ENCODE measurements around the gene SLC22A25. TPM values are rescaled to one million over a fixed set of nuclear protein-coding genes. Genes with fewer than 3 reads are reported as not detected.

Gene SLC22A25
- total and polyA plus RNA-seq, 2 of the 13 experiments (the other 11 are each of a cell fraction or from before 2014, with no cell fraction given): 0.18 to 0.42 TPM

DNA sequence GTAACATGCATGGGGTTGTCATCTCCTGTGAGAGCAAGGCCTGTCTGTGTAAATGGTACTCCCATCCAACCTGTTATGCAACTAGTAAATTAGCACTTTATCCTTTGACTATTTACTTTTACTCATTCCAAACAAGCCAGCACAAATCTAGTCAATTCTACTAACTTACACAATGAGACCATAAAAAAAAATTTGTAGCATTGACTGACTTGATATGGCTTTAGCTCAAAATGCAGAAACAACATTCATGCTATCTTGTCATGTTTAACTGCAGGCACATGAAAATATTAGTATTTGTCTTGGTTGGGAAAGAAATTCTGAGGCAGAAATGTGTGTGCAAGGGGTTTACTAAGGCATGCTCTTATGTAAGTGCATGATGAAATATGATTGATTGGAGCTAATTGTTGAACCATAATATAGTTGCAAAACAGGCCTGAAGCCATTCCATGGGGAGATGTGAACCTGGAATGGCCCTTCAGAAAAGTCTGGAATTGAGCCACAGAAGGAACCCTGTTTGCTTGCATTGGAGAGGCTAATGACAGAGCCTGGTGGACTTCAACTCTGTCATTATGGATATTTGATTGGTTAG is 2.5 kb downstream of the SLC22A25 start (continued):
- TF ChIP-seq ZBTB7A (CRISPR knock-in tag; IDR thresholded peaks at IDR 0.05) (peak; percentile 47; the same call in 1 of the 2 replicates), SP140L (CRISPR knock-in tag; IDR thresholded peaks at IDR 0.05; ENCODE audit: borderline replicate concordance) (peak; percentile 74; the same call in 1 of the 2 replicates), CEBPG (CRISPR knock-in tag; IDR thresholded peaks at IDR 0.05) (peak; percentile 77), POGZ (CRISPR knock-in tag; IDR thresholded peaks at IDR 0.05) (peak; percentile 60; the same call in 1 of the 2 replicates), JUND (CRISPR knock-in tag; IDR thresholded peaks at IDR 0.05) (0 out of 2 replicates have a peak, but pooled peaks have one; percentile 39), RARA (CRISPR knock-in tag; IDR thresholded peaks at IDR 0.05) (peak; percentile 64), RXRB (CRISPR knock-in tag; IDR thresholded peaks at IDR 0.05; ENCODE audit: borderline replicate concordance) (peak; percentile 78), NFATC3 (CRISPR knock-in tag; IDR thresholded peaks at IDR 0.05) (no peak), ISL2 (CRISPR knock-in tag; IDR thresholded peaks at IDR 0.05) (peak; percentile 74), ZNF83 (CRISPR knock-in tag; IDR thresholded peaks at IDR 0.05; ENCODE audit: borderline replicate concordance) (no peak), PCBP2 (optimal IDR thresholded peaks at IDR 0.05; ENCODE audit: low read depth, low read length, poor library complexity, severe bottlenecking) (no peak), ZNF12 (CRISPR knock-in tag; IDR thresholded peaks at IDR 0.05) (0 out of 2 replicates have a peak, but pooled peaks have one; percentile 32), RCOR2 (CRISPR knock-in tag; IDR thresholded peaks at IDR 0.05) (peak; percentile 82; the same call in 1 of the 2 replicates), ZNF747 (CRISPR knock-in tag; IDR thresholded peaks at IDR 0.05; ENCODE audit: borderline replicate concordance) (peak; percentile 50; the same call in 1 of the 2 replicates), EHMT2 (IDR thresholded peaks at IDR 0.05; ENCODE audit: borderline replicate concordance, low read depth, low read length) (peak; percentile 87; the same call in 1 of the 2 replicates), ZFY (CRISPR knock-in tag; IDR thresholded peaks at IDR 0.05) (peak; percentile 41), JUNB (CRISPR knock-in tag; IDR thresholded peaks at IDR 0.05; ENCODE audit: borderline replicate concordance) (peak; percentile 81), KLF15 (CRISPR knock-in tag; IDR thresholded peaks at IDR 0.05; ENCODE audit: borderline replicate concordance) (no peak), ZNF552 (CRISPR knock-in tag; IDR thresholded peaks at IDR 0.05; ENCODE audit: borderline replicate concordance) (0 out of 2 replicates have a peak, but pooled peaks have one; percentile 48), ZNF703 (CRISPR knock-in tag; IDR thresholded peaks at IDR 0.05; ENCODE audit: borderline replicate concordance) (peak; percentile 50; the same call in 1 of the 2 replicates), ZNF263 (CRISPR knock-in tag; IDR thresholded peaks at IDR 0.05) (no peak), ZNF136 (CRISPR knock-in tag; IDR thresholded peaks at IDR 0.05; ENCODE audit: low read depth) (no peak), JARID2 (CRISPR knock-in tag; IDR thresholded peaks at IDR 0.05; ENCODE audit: insufficient replicate concordance) (no peak)
- TF ChIP-seq, protein P1, sequence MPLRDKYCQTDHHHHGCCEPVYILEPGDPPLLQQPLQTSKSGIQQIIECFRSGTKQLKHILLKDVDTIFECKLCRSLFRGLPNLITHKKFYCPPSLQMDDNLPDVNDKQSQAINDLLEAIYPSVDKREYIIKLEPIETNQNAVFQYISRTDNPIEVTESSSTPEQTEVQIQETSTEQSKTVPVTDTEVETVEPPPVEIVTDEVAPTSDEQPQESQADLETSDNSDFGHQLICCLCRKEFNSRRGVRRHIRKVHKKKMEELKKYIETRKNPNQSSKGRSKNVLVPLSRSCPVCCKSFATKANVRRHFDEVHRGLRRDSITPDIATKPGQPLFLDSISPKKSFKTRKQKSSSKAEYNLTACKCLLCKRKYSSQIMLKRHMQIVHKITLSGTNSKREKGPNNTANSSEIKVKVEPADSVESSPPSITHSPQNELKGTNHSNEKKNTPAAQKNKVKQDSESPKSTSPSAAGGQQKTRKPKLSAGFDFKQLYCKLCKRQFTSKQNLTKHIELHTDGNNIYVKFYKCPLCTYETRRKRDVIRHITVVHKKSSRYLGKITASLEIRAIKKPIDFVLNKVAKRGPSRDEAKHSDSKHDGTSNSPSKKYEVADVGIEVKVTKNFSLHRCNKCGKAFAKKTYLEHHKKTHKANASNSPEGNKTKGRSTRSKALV (CRISPR knock-in tag; IDR thresholded peaks at IDR 0.05): no peak
- TF ChIP-seq, protein P2, sequence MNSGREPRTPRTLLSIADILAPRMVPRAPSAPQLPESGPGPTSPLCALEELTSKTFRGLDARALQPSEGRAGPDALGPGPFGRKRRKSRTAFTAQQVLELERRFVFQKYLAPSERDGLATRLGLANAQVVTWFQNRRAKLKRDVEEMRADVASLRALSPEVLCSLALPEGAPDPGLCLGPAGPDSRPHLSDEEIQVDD (CRISPR knock-in tag; IDR thresholded peaks at IDR 0.05; ENCODE audit: borderline replicate concordance): no peak
- TF ChIP-seq, protein P3, sequence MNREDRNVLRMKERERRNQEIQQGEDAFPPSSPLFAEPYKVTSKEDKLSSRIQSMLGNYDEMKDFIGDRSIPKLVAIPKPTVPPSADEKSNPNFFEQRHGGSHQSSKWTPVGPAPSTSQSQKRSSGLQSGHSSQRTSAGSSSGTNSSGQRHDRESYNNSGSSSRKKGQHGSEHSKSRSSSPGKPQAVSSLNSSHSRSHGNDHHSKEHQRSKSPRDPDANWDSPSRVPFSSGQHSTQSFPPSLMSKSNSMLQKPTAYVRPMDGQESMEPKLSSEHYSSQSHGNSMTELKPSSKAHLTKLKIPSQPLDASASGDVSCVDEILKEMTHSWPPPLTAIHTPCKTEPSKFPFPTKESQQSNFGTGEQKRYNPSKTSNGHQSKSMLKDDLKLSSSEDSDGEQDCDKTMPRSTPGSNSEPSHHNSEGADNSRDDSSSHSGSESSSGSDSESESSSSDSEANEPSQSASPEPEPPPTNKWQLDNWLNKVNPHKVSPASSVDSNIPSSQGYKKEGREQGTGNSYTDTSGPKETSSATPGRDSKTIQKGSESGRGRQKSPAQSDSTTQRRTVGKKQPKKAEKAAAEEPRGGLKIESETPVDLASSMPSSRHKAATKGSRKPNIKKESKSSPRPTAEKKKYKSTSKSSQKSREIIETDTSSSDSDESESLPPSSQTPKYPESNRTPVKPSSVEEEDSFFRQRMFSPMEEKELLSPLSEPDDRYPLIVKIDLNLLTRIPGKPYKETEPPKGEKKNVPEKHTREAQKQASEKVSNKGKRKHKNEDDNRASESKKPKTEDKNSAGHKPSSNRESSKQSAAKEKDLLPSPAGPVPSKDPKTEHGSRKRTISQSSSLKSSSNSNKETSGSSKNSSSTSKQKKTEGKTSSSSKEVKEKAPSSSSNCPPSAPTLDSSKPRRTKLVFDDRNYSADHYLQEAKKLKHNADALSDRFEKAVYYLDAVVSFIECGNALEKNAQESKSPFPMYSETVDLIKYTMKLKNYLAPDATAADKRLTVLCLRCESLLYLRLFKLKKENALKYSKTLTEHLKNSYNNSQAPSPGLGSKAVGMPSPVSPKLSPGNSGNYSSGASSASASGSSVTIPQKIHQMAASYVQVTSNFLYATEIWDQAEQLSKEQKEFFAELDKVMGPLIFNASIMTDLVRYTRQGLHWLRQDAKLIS (CRISPR knock-in tag; IDR thresholded peaks at IDR 0.05): no peak

All from HepG2 (cell line).